PFSK-1 (cell line): Measurements from ENCODE around the gene DEFB127.

Experiments
- SIN3A ChIP-seq: IDR thresholded peaks from 2 replicates; pipeline ENCODE4 v1.6.1; 2012; ENCODE audit warnings: mild to moderate bottlenecking, low read length, moderate library complexity, borderline replicate concordance; ENCODE audit not compliant: insufficient read depth
- TAF1 ChIP-seq: IDR thresholded peaks from 2 replicates; pipeline ENCODE4 v1.6.1; 2012; ENCODE audit warnings: low read length, control low read depth, borderline replicate concordance; ENCODE audit not compliant: insufficient read depth
- TF ChIP-seq, protein P1 (sequence below), 2 experiments: IDR thresholded peaks; 2 replicates each; pipeline versions ENCODE4 v1.6.1 to v1.8.0; 2011 to 2012; ENCODE audit warnings: low read depth in 2 of 2, low read length in 2 of 2, control low read depth in 1 of 2, inconsistent platforms in 1 of 2, mild to moderate bottlenecking in 1 of 2, moderate library complexity in 1 of 2; ENCODE audit not compliant: insufficient read depth in 1 of 2

DNA sequence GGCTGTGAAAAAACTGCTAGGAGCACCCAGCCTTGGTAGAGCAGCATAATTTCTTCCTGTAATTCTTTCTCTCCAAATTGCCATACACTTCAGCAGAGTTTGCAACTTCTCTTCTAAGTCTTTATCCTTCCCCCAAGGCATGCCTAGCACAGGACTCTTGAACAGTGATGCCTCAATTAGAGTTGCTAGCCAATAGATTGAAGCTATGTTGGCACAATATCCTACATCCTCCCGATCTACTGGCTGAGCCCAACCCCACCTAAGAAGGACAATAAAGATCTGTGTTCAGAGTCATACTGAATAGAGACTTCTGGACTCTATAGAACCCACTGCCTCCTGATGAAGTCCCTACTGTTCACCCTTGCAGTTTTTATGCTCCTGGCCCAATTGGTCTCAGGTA lies 15.0 kb upstream of the DEFB127 start, which contains the start of gene DEFB126:
- TF ChIP-seq, protein P1, sequence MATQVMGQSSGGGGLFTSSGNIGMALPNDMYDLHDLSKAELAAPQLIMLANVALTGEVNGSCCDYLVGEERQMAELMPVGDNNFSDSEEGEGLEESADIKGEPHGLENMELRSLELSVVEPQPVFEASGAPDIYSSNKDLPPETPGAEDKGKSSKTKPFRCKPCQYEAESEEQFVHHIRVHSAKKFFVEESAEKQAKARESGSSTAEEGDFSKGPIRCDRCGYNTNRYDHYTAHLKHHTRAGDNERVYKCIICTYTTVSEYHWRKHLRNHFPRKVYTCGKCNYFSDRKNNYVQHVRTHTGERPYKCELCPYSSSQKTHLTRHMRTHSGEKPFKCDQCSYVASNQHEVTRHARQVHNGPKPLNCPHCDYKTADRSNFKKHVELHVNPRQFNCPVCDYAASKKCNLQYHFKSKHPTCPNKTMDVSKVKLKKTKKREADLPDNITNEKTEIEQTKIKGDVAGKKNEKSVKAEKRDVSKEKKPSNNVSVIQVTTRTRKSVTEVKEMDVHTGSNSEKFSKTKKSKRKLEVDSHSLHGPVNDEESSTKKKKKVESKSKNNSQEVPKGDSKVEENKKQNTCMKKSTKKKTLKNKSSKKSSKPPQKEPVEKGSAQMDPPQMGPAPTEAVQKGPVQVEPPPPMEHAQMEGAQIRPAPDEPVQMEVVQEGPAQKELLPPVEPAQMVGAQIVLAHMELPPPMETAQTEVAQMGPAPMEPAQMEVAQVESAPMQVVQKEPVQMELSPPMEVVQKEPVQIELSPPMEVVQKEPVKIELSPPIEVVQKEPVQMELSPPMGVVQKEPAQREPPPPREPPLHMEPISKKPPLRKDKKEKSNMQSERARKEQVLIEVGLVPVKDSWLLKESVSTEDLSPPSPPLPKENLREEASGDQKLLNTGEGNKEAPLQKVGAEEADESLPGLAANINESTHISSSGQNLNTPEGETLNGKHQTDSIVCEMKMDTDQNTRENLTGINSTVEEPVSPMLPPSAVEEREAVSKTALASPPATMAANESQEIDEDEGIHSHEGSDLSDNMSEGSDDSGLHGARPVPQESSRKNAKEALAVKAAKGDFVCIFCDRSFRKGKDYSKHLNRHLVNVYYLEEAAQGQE (IDR thresholded peaks at IDR 0.05; ENCODE audit: insufficient read depth in 1 of 2, low read depth in 2 of 2, low read length in 2 of 2), result no peak
- no peak for TF ChIP-seq TAF1
- TF ChIP-seq SIN3A, result no peak
